HG03571 (cell line): ENCODE measurements around the gene GAS7.

Source experiments
- ATAC-seq: cut with Tn5 transposase; IDR thresholded peaks from one replicate; pipeline ENCODE4 v1.9.1; 2021; ENCODE audit not compliant: unreplicated experiment

Gene GAS7

DNA sequence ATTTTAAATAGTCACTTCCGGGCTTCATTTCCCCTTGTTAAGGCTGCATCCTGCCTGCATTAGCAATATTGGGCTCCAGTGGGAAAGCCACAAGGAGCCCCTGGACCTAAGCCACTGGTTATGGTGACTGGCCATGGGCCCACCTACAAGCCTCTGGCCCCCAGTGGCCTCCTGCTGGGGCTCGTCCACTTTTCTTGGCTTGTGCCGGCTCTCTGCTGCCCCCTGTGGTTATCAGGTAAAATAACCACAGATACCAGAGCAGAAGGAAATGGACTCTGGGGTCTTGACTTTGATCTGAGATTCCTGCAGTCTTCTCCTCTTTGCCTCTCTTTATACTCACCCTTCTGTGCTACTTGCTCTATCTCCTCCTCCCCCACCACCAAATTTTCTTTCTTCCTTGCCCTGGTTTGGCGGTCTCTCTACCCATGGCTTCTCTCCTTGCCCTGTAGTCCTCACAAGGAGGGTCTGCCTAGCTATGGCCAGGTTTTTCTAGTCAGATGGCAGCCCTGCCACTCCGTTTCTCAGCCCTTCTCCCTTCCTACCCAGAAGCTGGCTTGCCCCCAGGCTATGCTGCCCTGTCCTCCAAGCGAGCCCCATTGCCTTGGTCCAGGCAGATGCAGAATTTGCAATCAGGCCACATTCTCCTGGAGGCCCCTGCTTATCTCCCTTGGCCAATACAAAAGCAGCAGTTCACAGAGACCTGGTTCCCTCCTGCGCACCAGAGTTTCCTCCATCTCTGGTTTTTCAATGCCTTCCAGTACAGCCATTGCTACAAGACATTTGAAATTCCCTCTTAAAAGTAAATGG, 210.4 kb downstream of the GAS7 start:
- ATAC-seq, result no peak

DNA sequence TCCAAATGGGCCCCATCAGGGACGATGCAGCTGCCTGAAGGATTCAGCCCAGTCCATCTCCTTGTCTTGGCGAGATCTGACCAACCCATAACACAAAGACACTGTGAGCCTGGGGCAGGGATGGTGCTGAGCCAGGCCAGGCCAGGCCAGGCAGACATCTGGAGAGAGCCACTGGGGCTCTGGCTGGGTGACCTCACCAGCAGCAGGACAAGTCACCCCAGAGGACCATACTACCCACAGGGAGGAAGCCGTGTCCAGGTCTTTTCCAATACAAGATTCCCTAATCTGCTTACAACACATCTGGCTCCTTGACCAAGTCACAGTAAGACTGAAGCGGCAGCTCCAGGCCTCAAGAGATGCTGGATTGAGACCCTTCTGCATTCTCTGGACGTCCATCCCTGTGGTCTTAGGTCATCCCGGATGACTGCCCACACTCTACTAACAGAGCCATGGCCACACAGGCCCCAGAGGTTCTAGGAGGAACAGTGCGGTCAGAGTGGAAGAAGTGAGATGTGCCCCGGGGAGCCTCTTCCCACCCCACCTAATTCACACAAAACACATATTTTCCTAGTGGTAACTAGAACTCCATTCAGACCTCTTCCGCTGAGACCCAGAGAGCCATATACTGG, 211.5 kb downstream of the GAS7 start:
- ATAC-seq, result no peak

DNA sequence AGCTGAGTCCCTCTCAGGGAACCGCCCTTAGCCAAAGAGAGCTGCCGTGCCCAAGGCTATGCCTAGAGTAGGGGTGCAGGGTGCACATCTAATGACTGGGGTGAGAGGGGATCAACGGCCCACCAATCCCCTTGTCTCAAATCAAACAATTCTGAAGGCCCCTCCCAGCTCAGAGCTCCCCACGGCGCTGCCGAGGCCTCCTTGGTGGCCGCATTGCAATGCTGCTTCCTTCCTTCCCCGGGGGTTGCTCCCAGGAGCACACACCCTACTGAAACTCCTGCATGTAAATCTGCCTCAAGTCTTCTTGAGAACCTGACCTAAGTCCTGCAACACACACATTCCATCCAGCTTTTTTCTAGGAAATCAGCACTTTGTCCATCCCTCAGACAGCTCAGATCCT, 212.8 kb downstream of the GAS7 start:
- ATAC-seq, result no peak

DNA sequence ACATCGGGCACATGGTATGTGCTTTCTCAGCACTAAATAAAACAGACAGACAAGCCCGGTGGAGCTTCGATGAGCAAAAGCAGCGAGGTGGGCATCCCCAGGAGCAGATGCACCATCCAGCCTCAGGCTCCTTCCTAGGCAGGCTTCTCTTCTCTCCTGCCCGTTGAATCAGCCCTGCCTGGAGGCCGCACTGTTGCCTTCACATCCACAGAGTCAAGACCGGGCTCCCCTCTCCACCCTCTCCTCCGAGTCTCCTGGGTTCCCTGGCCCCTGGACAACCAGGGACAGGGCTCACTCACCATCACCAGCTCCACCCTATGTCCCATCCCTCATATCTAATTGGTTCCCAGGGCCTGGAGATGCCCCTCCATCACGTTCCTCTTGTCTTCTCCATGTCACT, 213.6 kb downstream of the GAS7 start:
- ATAC-seq, result no peak

DNA sequence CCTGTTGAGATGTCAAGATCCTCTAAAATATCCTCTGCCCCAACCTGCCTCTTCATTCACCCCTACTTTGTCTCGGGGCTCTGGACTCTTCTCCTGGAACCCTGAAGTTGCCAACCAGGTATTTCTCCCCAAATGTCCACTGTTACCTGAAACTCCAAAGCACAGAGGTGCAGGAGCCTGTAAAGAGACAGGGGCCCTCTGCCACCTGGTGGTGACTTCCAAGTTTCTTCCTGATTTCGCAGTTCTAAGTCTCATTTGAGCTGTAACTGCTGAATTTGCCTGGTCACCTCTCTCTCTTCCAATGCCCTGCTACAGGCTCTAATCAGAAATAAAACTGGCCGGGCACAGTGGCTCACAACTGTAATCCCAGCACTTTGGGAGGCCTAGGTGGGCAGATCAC, 216.2 kb downstream of the GAS7 start:
- ATAC-seq, result no peak

DNA sequence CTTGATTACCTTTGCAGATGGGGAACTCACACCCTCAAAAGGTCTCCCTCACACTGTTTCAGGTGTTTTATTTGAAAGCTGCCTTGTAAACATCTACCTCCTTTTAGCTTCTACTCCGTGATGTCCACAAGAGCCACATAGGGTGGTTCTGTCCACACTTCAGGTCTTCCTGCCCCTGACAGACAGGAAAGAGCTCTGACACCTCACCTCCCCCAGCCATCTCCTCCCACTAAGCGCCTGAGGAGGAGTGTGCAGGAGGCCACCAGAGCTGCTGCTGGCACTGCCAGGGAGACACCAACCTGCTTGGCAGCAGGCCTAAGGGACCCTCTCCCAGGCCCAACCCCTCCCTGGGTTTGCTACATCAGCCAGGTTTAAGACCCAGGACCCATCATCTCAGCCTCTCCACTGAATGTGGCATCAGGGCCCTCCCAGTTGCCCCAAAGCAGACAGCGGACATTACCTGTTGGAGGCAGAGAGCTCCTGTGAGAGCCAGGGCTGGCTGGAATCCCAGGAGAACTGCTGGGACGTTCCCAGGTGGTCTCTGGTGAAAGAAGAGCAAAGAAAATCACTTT, 217.0 kb downstream of the GAS7 start:
- no peak for ATAC-seq

DNA sequence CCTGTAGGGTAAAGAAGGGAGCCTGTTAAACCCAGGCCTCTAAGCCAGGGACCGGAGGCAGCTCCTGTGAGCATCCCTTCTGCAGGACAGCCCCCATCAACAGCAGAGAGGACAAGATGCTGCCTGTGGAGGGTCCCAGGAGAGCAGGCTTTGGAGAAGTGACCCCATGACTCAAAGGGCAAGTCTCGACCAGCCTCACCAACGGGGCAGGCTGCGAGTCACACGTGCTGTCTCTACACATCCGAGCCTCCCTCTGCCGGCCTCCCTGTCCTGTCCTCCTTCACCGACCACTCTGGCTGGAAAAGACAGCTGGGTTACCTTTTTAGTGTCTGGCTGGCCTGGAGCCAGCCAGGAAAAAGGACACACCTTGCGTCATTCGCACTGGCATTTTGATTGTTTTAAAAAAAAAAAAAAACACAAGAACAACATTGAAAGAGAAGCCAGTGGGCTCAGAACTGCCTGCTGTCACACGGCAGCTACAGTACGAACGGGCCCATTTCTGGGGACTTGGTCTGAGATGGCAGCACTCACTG, 218.9 kb downstream of the GAS7 start:
- ATAC-seq, result no peak

DNA sequence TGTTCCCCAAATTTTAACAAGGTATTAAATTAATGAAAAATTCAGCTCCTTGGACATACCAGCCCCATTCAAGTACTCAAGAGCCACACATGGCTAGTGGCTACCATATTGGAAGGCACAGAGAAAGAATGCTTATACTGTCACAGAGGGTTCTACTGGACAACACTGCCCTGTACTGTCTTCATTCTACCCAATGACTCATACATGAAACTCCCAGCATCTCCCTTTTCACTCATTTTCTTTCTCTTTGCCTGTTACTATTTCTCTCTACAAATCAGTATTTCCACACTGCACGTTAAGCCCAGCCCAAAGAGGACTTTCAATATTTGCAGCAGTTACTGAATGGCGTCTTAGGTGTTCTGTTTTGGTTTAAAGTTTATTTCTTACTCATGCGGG, 221.2 kb downstream of the GAS7 start:
- no peak for ATAC-seq

DNA sequence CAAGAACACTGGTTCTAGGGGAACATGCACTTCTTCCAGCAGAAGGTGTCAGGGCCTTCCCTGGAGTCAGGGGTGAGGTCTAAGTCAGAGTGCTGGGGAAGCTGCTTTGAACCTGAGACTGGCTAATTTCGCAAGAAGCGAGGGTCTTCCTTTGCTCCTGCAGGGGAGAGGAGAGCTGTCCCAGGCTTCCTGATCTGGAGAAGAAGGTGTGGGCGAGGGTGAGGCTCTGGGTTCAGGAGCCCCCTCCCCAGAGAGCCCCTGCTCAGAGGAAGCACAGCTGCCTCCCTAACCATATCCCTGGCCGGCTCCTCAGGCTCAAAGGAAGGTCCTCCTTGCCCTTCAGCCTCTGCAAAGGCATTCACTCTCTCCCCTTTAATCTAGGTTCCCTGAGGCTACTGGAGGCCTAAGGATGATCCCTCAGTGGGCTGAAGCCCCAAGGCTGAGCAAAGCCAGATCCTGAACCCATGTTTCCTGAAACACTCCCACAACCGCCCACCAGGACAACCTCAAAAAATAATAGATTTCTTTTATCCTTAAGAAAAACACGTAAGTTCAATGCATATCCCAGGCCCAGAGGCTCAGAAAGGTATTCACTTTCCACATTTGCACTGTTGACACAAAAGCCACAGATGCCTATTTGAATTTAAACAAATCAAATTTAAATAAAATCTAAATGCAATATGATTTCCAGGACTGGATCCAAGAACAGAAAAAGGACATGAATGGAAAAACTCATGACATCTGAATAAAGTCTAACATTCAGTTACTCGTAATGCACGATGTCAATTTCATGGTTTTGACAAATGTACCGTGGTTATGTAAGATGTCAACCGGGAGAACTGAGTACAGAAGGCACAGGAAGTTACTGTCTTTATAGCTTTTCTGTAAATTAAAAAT, 221.9 kb downstream of the GAS7 start:
- no peak for ATAC-seq

DNA sequence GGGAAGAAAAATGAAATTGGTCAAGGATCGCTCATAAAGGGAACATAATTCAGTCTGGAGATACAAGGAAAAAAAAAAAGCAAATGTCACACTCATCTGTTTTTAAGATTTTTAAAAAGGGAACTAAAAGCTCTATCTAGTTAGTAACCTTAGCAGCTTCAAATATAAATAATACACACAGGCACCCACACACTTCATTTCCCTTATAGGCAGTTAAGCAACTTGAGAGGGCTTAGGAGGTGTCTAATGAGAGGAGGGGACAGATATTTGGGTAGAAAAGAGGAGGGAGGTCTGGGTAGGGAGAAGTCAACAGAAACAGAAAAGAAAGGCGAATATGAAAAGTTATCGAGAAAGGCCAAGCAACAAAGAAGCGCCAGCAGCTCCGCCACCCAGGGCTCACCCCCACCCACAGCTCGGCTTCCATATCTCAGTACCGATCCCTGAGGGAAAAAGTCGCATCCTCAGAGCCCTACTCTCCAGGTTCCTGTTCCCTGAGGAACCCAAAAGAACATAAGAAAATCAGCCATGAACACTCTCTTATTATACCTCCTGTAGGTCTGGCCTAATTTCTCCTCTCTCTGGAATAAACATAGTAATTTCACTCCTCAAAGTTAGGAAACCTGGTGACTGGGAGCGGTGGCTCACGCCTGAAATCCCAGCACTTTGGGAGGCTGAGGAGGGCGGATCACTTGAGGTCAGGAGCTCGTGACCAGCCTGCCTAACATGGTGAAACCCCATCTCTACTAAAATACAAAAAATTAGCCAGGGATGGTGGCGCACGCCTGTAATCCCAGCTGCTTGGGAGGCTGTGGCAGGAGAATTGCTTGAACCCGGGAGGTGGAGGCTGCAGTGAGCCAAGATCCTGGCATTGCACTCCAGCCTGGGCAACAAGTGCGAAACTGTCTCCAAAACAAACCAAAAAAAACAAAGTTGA, 223.7 kb downstream of the GAS7 start:
- ATAC-seq, result no peak

DNA sequence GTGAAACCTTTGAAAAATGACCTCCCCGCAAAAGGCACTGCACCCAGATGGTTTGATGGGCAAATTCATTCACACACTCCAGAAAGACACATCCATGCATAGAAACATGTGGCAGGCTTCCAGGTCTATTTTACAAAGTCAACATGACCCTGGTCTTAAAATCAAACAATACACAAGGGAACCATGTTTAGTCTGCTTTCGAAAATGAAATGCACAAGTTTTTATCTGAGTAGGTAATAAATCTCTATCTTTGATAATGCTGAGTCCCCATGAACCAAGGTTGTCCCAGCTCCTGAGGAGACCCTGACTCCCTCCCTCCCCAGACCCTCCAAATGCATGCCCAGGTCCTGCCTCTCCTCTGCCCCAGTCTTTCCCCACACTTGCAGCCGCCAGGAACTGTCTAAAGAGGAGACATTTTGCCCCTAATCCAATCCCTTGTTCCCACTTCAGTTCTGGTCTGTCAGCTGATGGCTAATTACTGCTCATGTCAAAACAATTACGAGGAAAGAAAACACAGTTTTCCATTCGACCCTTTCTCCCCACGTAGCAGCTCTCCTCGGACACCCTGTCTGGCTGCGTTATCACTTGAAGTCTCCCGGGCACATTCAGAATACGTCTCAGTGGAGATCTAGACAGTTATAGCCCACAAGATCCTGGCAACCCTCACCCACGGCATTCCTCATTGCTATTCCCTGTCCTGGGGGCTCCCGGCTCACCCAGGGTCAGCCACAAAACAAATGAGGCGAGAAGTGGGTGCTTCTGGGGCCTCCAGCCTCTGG, 224.5 kb downstream of the GAS7 start:
- ATAC-seq, result no peak

DNA sequence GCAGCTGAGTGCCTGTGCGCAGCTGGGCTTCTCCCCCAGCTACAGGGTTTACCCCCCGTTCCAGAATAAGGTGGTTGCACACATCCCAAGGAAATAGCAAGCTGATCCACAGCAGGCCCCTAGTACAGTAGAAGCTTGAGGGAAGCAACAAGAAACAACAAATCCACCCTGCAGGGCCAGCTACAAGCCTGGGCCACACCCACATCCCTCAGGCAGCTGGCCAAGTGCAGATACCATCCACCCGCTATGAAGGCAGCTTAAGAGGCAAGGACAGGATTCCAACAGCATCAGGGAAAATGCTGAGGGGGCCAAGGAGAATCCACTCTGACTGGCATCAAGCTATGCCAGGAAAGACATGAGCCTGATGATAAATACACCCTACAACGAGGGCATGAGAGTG, 226.4 kb downstream of the GAS7 start:
- no peak for ATAC-seq

DNA sequence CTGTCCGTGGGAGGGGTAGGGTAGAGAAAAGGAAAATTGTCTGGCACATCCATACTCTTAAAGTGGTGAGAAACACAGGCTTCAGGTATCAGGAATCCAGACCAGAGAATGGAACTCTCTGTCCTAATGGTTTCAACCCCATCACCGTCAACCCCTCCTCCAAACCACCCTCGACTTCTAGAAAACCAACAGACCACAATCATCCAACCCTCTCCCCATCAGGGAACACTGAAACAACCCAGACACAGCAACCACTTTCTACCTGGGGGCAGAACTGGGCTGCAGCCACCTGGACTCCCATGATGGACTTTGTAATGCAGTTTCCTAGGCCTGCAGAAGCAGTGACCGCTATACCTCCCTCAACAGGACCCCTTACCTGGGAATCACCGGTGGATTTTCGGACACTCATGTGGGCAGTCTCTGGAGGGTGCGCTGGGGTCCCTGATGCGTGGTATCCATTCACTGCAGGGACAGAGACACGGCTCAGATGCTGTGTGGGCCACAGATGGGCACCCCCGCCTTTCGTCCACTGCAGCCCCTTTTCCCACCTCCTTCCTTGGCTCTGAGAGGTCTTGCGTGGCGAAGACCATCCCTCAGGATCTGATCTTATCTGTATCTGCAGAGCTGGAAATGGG, 229.0 kb downstream of the GAS7 start:
- ATAC-seq, result no peak

DNA sequence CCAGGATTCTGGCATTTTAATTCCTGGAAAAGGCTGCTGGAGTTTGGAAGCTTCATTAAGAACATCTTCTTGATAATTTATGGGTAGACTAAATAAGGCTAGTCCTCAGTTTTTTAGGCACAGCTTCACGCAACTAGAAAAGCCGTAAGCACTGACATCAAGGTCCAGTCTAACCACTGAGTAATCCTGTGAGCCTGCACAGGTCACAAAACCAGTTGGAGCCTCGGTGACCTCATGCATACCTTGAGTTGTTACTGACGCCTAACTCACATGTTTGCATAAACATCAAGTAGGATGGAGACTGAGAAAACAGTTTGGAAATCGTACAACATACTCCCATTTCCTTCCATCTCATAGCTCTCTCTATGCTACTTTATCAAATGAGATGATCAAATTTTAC, 229.5 kb downstream of the GAS7 start:
- ATAC-seq, result no peak

DNA sequence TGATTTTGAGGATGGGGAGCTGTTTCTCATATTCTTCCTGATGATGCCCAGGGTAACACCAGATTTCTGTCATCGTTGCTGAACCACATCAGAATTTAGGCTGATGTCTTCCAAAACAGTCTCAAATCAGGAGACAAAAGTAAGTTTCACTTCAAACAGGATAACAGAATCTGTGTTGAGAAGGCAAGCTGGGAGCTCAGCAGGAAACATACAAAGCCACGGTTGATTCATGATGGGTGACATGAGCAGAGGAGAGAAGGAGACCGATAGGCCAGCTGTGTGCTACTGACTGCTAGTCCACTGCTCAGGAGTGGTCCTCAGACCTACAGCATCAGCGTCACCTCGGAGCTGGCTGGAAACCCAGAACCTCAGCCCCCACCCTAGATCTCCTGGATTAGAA, 230.4 kb downstream of the GAS7 start:
- ATAC-seq, result no peak

DNA sequence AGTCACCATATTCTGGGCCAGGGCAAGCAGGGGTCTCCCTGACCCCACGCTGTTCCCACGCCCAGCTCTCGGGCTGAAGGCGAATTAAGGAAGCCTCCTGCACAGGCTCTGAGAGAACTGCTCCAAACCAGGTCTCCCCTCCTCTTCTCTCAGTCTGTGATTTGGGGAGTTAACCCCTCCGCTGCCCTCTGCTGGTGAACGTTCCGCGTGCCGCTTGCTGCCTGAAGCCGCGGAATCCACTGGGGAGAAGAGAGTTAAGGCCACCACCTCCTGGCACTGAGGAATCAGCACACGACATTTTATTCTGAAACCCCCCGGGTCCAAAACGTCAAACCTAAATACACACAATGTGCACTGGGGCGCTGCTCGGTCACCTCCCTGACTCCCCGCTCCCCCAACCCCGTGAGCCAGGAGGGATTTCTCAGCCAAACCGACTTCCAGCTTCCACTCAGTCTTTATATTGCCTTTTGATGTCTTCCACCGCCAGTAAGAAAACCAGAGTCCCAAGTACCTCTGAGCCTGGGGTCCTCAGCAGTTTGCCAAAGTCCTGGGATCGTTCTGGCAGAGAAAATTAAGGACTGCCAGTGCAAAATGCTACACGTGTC, 238.9 kb downstream of the GAS7 start:
- no peak for ATAC-seq

DNA sequence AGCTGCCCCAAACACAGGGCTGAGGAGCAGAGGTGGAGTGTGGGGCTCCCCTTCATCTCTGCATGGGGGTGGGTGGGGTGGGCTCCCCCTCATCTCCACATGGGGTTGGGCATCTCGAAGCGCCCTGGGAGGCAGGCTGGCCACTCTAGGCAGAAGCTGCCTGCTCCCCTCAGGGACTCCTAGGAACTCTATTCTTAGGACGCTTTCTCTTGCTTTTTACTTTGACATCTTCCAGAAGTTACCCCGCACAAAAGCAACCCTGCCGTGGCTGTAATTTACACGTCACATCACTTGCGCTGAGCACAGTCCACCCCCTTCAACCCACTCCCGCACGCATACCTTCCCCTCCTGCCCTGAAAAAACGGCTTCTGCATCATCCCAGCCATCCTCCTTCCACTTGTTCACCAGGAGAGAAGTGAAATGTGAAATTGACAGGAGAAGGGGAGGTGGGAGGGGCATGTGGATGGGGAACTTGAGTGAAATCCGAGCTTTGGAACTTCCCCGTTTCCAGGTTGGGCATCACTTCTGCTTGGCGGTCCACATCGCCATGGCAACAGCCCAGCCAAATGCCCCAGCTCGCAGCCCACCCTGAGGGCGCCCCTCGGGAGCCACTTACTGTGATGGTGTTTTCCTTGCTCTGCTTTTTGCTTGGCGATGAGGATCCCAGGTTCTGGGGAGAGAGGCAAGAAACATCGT, 239.7 kb downstream of the GAS7 start:
- ATAC-seq, result no peak

DNA sequence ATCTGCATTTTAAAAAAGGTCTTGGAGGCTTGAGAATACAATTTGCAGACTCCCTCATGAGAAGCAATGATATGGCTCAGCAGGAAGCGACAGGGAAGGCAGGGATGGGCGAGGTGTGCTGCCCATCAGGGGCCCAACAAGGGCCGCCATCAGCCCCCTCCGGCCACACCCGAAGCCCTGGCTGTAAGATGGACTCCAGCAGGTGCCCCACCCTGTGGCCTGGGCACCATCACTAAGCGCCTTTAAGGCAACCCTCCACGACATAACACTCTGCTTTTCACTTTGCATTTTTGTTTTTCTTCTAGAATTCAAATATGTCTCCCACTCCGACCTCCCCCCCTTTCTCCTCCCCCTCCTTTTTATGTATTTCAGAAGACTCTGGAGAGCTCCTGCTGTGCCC, 241.2 kb downstream of the GAS7 start:
- no peak for ATAC-seq
